Karpas-422 (cell line): ENCODE measurements around the gene FOXP4. TPM values are rescaled to one million over a fixed set of nuclear protein-coding genes. Genes with fewer than 3 reads are reported as not detected.

Experiments used
- DNase-seq: peaks from one replicate; pipeline ENCODE4 v3.0.0-alpha.2; 2015
- H2AFZ ChIP-seq: fragments of 200-600 bp; sonication (generic); 2 replicates; pipeline ENCODE4 v1.6.1; 2014; ENCODE audit warnings: antibody characterized with exemption, low read length, mixed read lengths
- H3K27ac ChIP-seq: fragments of 200-600 bp; sonication (generic); 2 replicates; pipeline ENCODE4 v1.5.1; 2014; ENCODE audit warnings: mild to moderate bottlenecking, low read length, moderate library complexity
- H3K27me3 ChIP-seq: fragments of 200-600 bp; sonication (generic); 2 replicates; pipeline ENCODE4 v1.6.1; 2014; ENCODE audit warnings: low read length, mixed read lengths
- H3K36me3 ChIP-seq: fragments of 200-600 bp; sonication (generic); 2 replicates; pipeline ENCODE4 v1.6.1; 2014; ENCODE audit warnings: low read length, mixed read lengths; ENCODE audit not compliant: insufficient read depth
- H3K4me1 ChIP-seq: fragments of 200-600 bp; sonication (generic); 2 replicates; pipeline ENCODE4 v1.6.1; 2014; ENCODE audit warnings: mild to moderate bottlenecking, low read length, mixed read lengths
- H3K4me2 ChIP-seq: fragments of 200-600 bp; sonication (generic); 2 replicates; pipeline ENCODE4 v1.6.1; 2014; ENCODE audit warnings: low read length, low read depth, mild to moderate bottlenecking; ENCODE audit not compliant: poor library complexity, severe bottlenecking
- H3K4me3 ChIP-seq: fragments of 200-600 bp; sonication (generic); 2 replicates; pipeline ENCODE4 v1.5.1; 2014; ENCODE audit warnings: mild to moderate bottlenecking, antibody characterized with exemption, low read length, mixed read lengths
- H3K79me2 ChIP-seq: fragments of 200-600 bp; sonication (generic); 2 replicates; pipeline ENCODE4 v1.6.1; 2014; ENCODE audit warnings: mild to moderate bottlenecking, low read length, mixed read lengths
- H3K9ac ChIP-seq: fragments of 200-600 bp; sonication (generic); 2 replicates; pipeline ENCODE4 v1.6.0; 2014; ENCODE audit warnings: low read length
- H3K9me2 ChIP-seq: fragments of 200-600 bp; sonication (generic), shearing (Covaris generic); replicated peaks from 2 replicates; pipeline ENCODE4 v1.6.0; 2014; ENCODE audit warnings: mild to moderate bottlenecking, low read length, moderate library complexity; ENCODE audit not compliant: insufficient read depth
- H3K9me3 ChIP-seq: fragments of 300-700, 200-600 bp; sonication (generic); 2 replicates; pipeline ENCODE4 v1.6.1; 2014; ENCODE audit warnings: low read length, mixed read lengths
- H4K20me1 ChIP-seq: fragments of 200-600 bp; sonication (generic); 2 replicates; pipeline ENCODE4 v1.6.1; 2014; ENCODE audit warnings: mild to moderate bottlenecking, antibody characterized with exemption, low read length, low read depth; ENCODE audit not compliant: insufficient read depth
- total RNA-seq: library from RNA; depleted of rRNA; stranded (reverse); fragments of >200 nt; shearing (Covaris generic); gene quantifications from 2 replicates; pipeline ENCODE4 v1.2.3, GENCODE V29; 2014; ENCODE audit warnings: low replicate concordance

The FOXP4 gene
- total RNA-seq, 1 experiment from 2014 or later = 5.0 TPM

DNA sequence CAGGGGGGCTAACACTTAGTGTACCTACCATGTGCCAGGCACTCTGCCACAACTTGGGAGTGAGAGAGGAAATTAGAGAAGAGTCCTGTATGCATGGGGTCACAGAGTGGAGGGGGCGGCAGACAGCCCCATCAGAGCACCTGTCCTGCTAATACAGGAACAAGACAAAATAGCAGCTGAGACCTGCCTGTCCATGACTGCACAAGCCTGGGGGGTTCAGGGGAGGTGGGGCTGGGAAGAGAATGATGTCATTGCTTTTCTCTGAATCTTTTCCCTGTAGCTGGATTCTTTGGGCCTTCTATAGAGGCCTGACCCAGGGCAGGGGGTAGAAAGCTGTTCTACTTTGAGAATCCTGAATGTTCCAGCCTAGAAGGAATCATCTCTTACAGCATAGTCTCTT is 37.4 kb downstream of the FOXP4 start:
- H4K20me1 ChIP-seq = no peaks in the 10 kb centered on the region
- no peak overlapping the region for H2AFZ ChIP-seq
- no peaks in the 10 kb centered on the region for H3K9me3 ChIP-seq
- no peak overlapping the region for H3K27ac ChIP-seq
- no peak overlapping the region for H3K4me2 ChIP-seq
- no peak overlapping the region for H3K4me3 ChIP-seq
- peaks cover 14% of the 10 kb centered on the region for H3K4me1 ChIP-seq
- no peaks in the 10 kb centered on the region for H3K36me3 ChIP-seq
- no peaks in the 10 kb centered on the region for H3K27me3 ChIP-seq
- no peak for DNase-seq
- H3K9me2 ChIP-seq = no peaks in the 10 kb centered on the region
- H3K79me2 ChIP-seq = no peaks in the 10 kb centered on the region
- H3K9ac ChIP-seq = no peak overlapping the region

DNA sequence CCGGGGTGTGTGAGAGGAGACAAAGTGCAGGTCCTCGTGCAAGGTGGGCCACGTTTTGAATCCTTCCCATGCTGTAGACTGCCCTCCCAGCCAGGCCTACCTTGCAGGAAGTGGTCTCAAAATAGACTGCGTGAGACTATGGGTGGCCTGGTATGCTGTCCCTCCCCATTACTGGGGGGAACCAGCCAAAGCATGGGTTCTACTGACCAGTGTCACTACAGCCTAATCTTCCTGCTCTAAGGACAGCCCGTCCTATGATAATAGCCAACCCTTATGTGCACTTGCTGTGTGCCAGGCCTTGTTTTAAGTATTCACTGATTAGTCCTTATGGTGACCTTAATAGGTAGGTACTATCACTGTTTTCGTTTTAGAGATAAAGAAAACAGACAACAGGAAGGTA is 38.0 kb downstream of the FOXP4 start:
- Histone ChIP-seq H3K27me3 (no peaks in the 10 kb centered on the region), H3K4me1 (peaks cover 8% of the 10 kb centered on the region), H3K36me3 (no peaks in the 10 kb centered on the region), H2AFZ (no peak overlapping the region), H3K79me2 (no peaks in the 10 kb centered on the region), H4K20me1 (no peaks in the 10 kb centered on the region), H3K4me2 (no peak overlapping the region), H3K9me3 (no peaks in the 10 kb centered on the region), H3K9me2 (no peaks in the 10 kb centered on the region), H3K9ac (no peak overlapping the region), H3K4me3 (no peak overlapping the region), H3K27ac (no peak overlapping the region)
- DNase-seq = no peak

DNA sequence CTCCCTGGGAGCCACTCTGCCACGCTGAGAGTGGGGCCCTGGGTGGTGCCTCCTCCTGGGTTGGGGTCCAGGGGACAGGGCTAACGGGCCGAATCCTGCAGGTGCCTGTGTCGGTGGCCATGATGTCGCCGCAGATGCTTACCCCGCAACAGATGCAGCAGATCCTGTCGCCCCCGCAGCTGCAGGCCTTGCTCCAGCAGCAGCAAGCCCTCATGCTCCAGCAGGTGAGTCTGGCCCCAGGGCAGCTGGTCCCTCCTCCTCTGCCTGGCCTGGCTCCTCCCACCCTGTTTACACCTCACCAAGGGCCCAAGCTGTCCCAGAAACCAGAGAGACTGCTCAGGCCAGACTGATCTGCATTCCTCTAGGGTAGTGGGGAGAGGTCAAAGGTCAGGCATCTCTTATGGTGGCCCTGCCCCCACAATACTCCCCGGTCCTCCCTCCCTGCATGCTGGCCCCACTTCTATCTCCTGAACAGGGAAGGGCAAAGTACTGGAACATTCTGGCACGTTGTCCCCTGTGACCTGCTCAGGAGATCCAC is 38.6 kb downstream of the FOXP4 start:
- no peaks in the 10 kb centered on the region for H3K36me3 ChIP-seq

DNA sequence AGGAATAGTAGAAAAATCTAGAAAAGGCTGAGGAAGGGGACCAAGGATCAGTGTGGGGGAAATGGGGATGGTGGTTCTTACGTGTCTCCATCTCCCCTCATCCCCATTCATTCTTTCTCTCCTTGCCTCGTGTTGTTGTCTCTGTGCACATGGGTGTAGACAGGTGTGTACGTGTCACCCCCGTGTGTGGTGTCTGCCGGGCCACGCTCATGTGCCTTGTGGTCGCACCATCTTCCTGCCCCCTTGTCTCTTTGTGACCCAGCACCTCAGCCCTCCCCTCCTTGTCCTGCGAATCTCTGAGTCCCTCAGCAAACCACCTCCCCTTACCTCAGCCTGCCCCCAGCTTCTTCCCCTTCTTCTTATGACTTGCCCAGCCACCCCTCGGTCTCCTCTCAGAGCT is 39.4 kb downstream of the FOXP4 start:
- Histone ChIP-seq H2AFZ (no peak overlapping the region), H3K36me3 (no peaks in the 10 kb centered on the region), H3K9me3 (no peaks in the 10 kb centered on the region), H3K4me3 (no peak overlapping the region), H3K27ac (no peak overlapping the region), H3K4me2 (no peak overlapping the region), H3K27me3 (no peaks in the 10 kb centered on the region), H4K20me1 (no peaks in the 10 kb centered on the region), H3K4me1 (peaks cover 7% of the 10 kb centered on the region), H3K79me2 (no peaks in the 10 kb centered on the region), H3K9ac (no peak overlapping the region), H3K9me2 (no peaks in the 10 kb centered on the region)
- DNase-seq = no peak

More for the DNA sequence above, 38.6 kb downstream of the FOXP4 start:
- H3K4me3 ChIP-seq = no peak overlapping the region
- H2AFZ ChIP-seq = no peak overlapping the region
- H4K20me1 ChIP-seq = no peaks in the 10 kb centered on the region
- H3K4me2 ChIP-seq = no peak overlapping the region
- H3K79me2 ChIP-seq = no peaks in the 10 kb centered on the region
- H3K9me2 ChIP-seq = no peaks in the 10 kb centered on the region
- DNase-seq = no peak
- no peak overlapping the region for H3K27ac ChIP-seq
- no peaks in the 10 kb centered on the region for H3K27me3 ChIP-seq
- no peaks in the 10 kb centered on the region for H3K9me3 ChIP-seq
- H3K4me1 ChIP-seq = peaks cover 7% of the 10 kb centered on the region
- no peak overlapping the region for H3K9ac ChIP-seq

DNA sequence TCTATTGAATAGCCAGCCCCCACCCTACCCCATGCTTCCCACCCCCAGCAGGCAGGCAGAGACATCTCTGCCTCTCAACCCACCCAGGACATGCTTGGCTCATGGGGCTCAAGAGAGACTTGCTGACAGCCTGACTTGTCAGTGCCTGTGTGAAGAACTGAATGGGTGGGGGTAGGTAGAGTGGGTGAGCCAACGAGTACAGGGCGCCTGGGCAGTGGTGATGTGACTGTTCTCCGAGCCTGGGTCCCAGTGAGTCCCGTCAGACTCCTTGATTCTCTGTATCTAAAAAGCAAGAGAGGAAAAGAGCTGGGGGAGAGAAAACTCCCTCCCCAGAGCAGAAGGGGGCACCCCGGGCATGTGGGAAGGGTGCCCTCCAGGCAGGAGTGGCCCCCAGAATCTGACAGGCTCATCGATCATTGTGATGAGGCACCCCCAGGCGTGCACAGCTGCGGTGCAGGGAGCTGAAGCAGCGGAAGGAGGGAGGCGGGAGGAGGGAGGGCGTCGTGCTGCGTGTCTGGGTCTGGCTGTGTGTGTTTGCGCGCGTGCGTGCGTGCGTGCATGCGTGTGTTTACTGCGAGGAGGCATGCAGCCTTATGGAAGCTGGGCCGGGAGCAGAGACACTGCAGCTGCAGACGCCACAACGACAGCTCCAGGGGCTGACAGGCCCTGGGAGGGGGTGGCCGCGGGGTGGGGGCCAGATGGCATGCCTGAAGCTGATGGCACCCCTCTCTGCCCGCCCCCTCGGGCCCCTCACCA is 40.2 kb downstream of the FOXP4 start:
- Histone ChIP-seq H2AFZ (no peak overlapping the region), H3K9me2 (no peaks in the 10 kb centered on the region), H3K27ac (no peak overlapping the region), H3K9me3 (no peaks in the 10 kb centered on the region), H3K4me2 (no peak overlapping the region), H3K9ac (no peak overlapping the region), H4K20me1 (0 out of 2 replicates have a peak, but pooled peaks cover 2% of the 10 kb centered on the region), H3K4me1 (peaks cover 7% of the 10 kb centered on the region), H3K27me3 (no peaks in the 10 kb centered on the region), H3K4me3 (no peak overlapping the region), H3K36me3 (no peaks in the 10 kb centered on the region), H3K79me2 (no peaks in the 10 kb centered on the region)
- no peak for DNase-seq

DNA sequence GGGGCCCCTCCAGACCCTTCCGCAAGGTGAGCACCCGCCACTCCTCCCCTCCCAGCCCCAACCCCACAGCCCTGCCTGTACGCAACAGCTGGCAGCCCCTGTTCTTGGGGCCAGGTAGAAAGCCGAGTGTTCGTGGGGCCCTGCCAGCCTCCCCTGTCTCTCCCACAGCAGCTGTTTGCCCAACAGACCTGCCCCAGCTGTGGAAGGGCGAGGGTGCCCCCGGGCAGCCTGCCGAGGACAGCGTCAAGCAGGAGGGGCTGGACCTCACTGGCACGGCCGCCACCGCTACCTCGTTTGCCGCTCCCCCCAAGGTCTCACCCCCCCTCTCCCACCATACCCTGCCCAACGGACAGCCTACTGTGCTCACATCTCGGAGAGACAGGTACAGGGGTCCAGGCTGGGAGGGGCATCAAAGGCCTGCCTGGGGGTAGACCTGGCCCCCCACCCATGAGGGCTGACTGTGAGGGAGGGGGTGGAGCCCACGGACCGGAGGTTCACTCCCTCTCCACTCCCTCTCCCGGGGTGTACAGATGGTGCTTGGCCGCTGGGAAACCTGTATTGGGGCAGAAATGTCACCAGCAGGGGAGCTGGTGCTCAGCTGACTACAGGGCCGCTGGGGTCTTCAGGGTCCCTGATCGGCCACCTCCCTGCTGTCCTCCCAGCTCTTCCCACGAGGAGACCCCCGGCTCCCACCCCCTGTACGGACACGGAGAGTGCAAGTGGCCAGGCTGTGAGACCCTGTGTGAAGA is 41.1 kb downstream of the FOXP4 start:
- no peak overlapping the region for H3K4me2 ChIP-seq
- peaks cover 7% of the 10 kb centered on the region for H3K4me1 ChIP-seq
- H3K9me2 ChIP-seq = no peaks in the 10 kb centered on the region
- H2AFZ ChIP-seq = no peak overlapping the region
- no peaks in the 10 kb centered on the region for H3K79me2 ChIP-seq
- H3K36me3 ChIP-seq = no peaks in the 10 kb centered on the region
- no peaks in the 10 kb centered on the region for H3K27me3 ChIP-seq
- H3K9ac ChIP-seq = no peak overlapping the region
- no peak for DNase-seq
- no peaks in the 10 kb centered on the region for H3K9me3 ChIP-seq
- 0 out of 2 replicates have a peak, but pooled peaks cover 5% of the 10 kb centered on the region for H4K20me1 ChIP-seq
- H3K4me3 ChIP-seq = no peak overlapping the region
- no peak overlapping the region for H3K27ac ChIP-seq

DNA sequence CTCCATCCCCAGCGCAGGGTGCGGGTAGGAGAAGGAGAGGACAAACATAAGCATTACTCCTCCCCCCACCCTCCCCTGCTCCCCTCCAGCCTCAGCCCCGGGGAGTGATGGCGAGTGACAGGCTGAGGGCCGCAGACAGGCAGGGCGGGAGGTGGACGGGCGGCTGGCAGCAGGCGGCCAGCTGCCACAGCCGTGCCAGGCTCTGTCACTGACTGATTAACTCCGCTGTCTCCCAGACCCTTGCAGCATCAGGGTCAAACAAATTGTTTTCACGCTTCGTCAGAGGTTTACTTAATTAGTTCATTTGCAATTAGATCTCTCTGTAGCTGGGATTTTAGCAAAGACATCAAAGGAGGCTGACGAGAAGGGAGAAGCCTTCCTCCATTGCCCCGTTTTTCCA is 41.9 kb downstream of the FOXP4 start:
- Histone ChIP-seq H3K4me1 (peaks cover 4% of the 10 kb centered on the region), H3K36me3 (no peaks in the 10 kb centered on the region), H3K27ac (no peak overlapping the region), H3K9ac (no peak overlapping the region), H2AFZ (no peak overlapping the region), H3K4me2 (no peak overlapping the region), H3K9me3 (no peaks in the 10 kb centered on the region), H3K9me2 (no peaks in the 10 kb centered on the region), H4K20me1 (0 out of 2 replicates have a peak, but pooled peaks cover 5% of the 10 kb centered on the region), H3K79me2 (no peaks in the 10 kb centered on the region), H3K27me3 (no peaks in the 10 kb centered on the region), H3K4me3 (no peak overlapping the region)
- DNase-seq = no peak

DNA sequence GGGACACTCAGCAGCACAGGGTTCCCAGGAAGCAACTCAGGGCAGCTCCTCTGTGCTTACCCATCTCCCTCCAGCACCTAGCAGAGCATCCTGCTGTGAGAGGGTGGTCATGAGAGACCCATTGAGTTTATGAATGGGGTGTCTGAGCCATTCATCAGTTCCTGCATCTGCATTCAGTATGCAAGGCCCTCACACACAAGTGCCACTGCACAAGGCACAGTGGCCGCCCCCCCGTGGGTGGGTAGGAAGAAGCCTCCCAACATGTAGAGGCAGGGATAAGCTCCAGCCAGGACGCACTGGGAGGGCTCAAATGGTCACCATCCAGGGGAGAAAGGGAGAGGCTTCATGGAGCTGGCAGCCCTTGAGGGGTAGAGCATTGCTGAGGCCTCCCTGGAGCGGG is 43.0 kb downstream of the FOXP4 start:
- H3K9ac ChIP-seq = no peak overlapping the region
- H3K9me2 ChIP-seq = no peaks in the 10 kb centered on the region
- H3K9me3 ChIP-seq = no peaks in the 10 kb centered on the region
- 0 out of 2 replicates have a peak, but pooled peaks cover 5% of the 10 kb centered on the region for H4K20me1 ChIP-seq
- no peak for DNase-seq
- no peaks in the 10 kb centered on the region for H3K27me3 ChIP-seq
- H3K4me3 ChIP-seq = no peak overlapping the region
- no peak overlapping the region for H3K4me2 ChIP-seq
- H2AFZ ChIP-seq = no peak overlapping the region
- H3K79me2 ChIP-seq = no peaks in the 10 kb centered on the region
- H3K27ac ChIP-seq = no peak overlapping the region
- no peaks in the 10 kb centered on the region for H3K36me3 ChIP-seq
- H3K4me1 ChIP-seq = no peaks in the 10 kb centered on the region
